Right renal cortex interstitium (tissue), 3 donors: ENCODE results near the gene ZCCHC24. TPM values are rescaled to one million over a fixed set of nuclear protein-coding genes. Genes with fewer than 3 reads are reported as not detected.

ENCODE experiments used
- DNase-seq, 3 donors: peaks; one replicate each; pipeline ENCODE4 v3.0.0-alpha.2; 2013; ENCODE audit warnings: low read depth in 3 of 3, low spot score in 2 of 3
- polyA plus RNA-seq, 3 donors: library from polyadenylated mRNA; unstranded; fragments of 120-200 nt; gene quantifications; one replicate each; pipeline ENCODE4 v1.2.1, GENCODE V29; 2013; ENCODE audit not compliant: insufficient read length in 3 of 3

The ZCCHC24 gene
- polyA plus RNA-seq, 3 donors: 20.8 to 23.0 (median 22.5) TPM

DNA sequence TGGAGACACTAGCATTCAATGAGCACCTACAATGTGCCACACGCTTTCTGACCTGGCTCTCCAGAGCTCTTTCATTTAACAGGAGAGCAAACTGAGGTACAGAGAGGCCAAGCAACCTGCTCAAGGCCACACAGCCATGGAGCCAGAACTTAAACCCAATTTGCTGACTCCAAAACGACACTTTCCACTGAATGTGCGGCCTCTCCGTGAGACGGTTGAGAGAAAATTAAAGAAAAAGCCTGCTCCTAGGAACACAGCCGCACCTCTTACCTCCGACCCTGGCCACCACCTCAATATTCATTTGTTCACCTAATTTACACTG is 42.8 kb downstream of the ZCCHC24 start:
- DNase-seq: no peak

DNA sequence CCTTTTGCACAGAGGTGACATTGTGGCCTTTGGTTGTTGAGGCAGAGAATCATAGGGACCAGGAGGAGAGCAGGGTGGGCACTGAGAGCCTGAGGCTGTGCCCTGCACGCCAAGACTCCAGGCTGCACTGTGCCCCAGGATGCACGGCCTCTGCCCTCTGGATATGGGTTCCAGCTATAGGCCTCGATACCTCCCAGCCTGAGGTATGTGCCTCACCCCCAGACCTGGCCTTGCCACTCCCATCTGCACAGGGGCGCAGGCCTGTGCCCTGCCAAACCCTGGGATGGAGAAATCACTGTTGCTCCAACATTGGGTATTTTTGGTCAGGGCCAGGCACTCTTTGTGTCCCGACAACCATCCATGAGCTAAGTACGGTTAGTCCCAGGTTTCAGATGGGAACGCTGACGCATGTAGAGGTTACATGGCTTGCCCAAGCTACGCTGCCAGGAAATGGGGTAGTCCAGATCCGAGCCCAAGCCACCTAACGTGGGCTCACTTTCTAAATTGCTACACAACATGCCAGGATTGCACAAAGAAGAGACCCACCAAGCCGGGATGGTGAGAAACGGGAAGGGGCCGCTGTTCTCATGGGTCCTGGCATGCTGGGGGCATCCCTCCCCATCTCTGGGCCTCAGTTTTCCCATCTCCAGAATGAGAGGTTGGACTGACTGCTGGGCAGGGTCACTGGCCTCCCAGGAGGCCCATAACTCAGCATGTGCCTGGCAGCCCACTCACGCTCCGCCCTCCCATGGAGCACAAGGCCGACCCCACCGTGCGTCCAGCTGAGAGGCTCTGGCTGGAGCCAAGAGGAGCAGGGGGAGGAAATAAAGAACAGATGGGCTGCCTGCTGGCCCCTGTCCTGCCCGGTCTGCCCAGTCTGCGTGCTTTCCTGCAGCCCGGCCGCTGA is 44.2 kb downstream of the ZCCHC24 start:
- DNase-seq: no peak

DNA sequence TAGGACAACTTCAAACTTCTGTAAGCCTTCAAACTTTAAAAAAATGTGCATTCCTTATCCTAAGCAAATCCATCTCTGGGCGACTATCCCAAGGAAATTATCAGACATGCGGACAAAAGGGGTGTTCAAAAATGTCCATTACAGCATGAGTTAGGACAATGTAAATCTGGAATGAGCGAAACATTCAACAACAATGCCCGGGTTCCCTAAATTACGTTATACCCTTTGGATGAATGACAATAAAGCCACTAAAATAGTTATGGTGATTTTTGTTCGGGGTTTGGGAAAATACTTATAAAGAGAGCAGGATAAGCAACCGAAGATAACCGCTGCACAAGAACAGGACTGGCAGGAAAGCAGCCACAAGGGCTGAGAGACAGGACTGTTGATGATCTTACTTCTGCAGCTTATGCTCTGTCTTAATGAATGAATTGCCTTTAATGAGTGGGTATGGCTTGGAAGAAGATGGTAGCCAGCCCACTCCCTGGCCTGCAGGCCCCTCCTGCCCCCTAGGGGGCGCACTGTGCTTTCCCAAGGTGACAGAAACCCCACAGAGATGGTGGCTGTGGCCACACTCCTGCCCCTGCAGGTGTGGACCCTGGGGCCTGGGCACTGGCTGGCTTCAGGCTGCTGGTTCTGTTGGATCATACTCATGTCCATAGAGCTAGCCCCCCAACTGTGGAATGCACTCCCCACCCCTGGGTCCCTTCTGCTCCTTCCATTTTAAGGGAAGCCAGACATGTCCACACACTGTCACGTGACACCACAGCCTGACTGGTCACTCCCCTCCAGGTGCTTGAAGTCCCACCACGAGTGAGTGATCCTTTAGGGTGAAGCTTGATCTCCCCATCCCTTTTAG is 45.0 kb downstream of the ZCCHC24 start:
- DNase-seq: no peak

DNA sequence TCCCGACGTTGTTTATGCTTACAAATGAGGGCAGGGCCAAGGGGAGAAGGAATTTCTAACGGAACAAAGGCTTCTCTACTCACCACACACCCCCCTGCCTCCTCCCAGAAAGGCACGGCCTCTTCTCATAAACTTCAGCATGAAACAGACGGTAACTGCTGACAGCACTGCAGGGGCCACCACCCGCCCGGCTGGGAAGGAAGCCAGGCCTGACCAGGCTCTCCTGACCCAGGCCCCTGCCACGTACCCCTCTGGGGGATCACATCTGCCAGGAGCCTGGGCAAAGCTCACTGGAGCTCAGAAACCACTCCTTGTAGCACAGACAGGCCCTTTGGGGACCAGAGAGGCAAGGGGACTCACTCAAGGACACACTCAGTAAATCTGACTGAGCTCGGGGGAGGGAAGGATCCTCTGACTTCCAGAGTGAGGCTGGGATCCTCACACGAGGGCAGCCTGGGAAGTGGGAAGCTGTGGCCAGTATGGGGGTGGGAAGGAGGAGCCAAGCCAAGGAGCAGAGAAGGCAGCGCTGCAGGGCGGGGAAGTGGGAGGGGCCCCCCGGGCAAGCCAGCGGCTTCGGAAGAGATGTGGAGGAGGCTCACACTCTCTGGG is 46.1 kb downstream of the ZCCHC24 start:
- peak; percentile 64 to 74 (median 67) for DNase-seq

- DNase-seq: no peak
These were observed 46.8 kb downstream of the ZCCHC24 start for GRCh38 chr10:79398642-79399041.

DNA sequence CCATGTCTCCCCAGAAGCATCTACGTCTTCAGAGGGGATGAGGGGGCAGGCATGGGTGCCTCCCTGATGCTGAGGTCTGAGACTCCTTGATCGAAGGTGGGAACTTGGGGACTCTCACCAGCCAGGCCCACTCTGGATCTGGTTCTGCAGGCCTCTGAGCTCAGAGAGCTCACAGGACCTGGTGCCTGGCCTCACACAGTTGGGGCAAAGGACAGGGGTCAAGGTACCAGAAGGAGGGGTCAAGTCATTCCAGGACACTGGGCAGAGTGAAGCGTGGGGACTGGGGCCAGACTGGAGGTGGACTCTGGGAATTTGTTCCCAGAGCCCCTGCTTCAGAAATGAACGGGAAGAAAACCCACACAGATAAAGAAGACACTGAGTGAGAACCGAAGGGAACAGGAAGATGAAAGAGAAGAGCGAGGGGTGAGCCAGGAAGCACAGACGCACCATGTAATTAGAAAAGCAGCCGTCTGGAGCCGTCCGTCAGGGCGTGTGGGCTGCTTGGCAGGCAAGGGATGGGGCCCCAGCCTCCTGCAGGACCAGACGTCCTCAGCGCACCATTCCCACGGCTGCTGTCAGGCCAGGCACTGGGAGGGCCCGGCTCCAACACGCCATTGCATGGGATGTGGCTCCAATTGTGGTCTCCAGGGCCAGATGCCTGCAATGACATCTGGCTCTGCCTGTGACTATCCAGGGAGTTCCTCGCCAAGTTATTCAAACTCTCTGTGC is 47.7 kb downstream of the ZCCHC24 start:
- DNase-seq: no peak

DNA sequence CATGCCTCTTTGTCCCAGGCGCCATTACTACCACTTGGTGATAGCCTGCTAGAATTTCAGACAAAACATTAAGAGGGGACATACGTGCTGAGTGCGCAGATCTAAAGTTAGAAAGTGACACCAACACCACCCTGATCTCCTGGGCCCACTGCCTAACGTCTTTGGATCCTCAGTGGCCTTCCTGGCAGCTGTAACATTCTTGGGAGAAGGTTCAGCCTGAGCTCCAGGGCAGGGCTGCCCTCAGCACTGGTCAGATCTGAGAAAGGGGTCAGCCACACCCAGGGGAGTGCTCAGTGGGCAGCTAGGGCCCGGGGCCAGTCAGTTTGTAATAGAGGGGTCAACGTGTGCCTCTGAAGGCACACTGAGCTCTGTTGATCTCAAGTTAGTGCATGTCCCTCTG is 48.4 kb downstream of the ZCCHC24 start:
- no peak for DNase-seq

GRCh38 chr10:79396520-79396919 is 48.9 kb downstream of the ZCCHC24 start:
- DNase-seq: no peak

DNA sequence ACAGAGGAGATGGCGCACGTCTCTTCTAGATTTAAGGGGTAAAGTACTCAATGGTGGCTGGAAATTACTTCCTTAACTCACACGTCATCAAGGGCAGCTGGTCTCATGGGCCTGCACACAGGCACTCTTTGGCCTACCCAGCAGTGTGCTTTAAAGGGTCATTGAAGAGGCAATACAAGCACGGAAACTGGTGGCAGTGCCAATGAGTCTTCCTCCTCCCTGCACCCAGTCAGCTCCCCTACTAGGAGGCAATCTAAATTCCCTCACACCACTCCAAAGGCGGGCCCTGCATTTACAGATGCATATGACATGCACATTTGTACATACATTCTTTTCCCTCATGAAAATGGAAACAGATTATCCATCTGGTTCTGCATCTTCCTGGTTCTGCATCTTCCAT is 50.8 kb downstream of the ZCCHC24 start:
- DNase-seq: no peak

GRCh38 chr10:79393924-79394610 is 51.4 kb downstream of the ZCCHC24 start:
- DNase-seq: no peak

DNA sequence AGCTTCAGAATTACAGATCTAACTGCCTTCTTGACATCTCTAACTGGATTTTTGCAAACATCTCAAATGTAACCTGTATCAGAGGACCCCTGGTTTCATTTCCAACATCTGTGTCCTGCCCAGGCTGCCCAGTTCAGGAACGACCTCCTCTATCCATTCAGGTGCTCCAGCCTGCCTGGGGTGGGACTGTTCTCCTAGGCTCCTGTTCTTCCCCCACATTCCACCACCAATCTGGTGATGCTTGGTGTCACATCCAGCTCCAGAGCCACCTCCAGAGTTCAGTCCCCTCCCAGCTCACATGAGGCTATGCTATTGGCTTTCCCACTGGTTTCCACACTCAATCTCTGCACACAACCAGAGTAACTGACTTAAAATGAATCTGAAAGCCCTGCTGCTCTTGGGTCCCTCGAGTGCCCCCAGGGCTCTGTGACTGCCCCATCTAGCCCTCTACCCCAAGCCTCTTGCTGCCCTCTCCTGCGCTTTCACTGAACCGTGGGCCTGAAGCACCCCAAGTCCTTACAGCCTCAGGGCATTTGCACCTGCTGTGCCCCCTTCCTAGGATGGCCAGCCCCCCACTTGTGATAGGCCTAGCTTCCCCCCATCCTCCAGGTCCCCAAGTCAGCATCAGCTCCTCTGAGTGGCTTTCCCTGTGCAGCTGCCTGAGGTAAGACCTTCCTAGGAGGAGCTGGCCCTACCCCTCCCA is 52.1 kb downstream of the ZCCHC24 start:
- DNase-seq: no peak

GRCh38 chr10:79392506-79393176 is 52.8 kb downstream of the ZCCHC24 start:
- DNase-seq: no peak

- DNase-seq: no peak
These were observed 53.4 kb downstream of the ZCCHC24 start for GRCh38 chr10:79392020-79392398.

- no peak for DNase-seq
These were observed 54.0 kb downstream of the ZCCHC24 start for GRCh38 chr10:79391231-79392019.

GRCh38 chr10:79390551-79391229 is 54.7 kb downstream of the ZCCHC24 start:
- DNase-seq: no peak

- DNase-seq: no peak
These were observed 55.4 kb downstream of the ZCCHC24 start for GRCh38 chr10:79390057-79390456.

DNA sequence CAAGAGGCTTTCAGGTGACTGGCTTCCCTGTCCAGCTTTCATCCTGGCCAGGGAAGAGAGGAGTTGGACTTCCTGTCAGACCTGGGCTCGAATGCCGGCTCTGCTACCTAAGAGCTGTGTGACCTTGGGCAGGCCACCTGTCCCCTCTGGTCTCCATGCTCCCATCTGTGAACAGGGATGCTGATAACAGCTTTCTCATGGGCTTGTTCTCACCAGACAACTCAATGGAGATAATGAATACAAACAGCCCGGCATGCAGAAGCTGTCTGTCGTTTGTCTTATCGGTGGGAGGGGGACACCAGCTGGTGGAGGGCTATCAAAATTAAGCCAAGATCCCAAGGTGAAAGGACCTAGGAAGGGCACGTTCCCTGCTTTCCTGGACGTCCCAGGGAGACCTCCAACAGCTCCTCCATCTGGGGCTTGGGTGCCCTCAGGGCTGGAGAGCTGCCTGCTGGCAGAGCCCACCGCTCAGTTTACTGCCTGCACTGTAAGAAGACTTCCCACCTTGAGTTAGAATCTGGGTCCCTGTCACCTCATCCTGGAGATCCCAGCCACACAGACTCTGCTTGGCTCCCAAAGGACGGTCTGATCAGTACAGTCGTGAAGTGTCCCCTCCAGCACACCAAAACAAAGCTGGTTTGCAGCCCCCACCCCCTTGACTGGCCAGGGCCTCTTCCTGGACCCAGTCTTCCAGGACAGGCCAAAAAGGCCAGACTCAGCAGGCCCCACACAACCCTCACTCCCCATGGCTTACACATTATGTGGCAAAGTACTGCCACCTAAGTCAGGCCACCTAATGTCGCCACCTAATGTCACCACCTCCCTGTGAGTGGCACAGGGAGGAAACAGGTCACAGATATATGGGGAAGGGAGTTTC is 57.2 kb downstream of the ZCCHC24 start:
- no peak for DNase-seq
